DND-41 (cell line): Measurements from ENCODE around the gene IL21R.
"Not testable (repeated sequence)": the region's sequence is repeated elsewhere in the genome, so short reads cannot be mapped to it uniquely, and the experiment has no call there.

ENCODE experiments used
- CTCF ChIP-seq: IDR thresholded peaks from 2 replicates; pipeline ENCODE4 v1.5.1; 2012; ENCODE audit warnings: borderline replicate concordance, low read length, moderate library complexity, mild to moderate bottlenecking; ENCODE audit not compliant: poor library complexity, severe bottlenecking; ENCODE audit errors: extremely low read depth
- EZH2 ChIP-seq: IDR thresholded peaks from 3 replicates; pipeline ENCODE4 v1.6.1; 2012; ENCODE audit warnings: borderline replicate concordance, low read depth, mild to moderate bottlenecking, moderate library complexity, low read length, inconsistent platforms; ENCODE audit not compliant: severe bottlenecking

GRCh38 chr16:27435146-27435545 lies 33.2 kb downstream of the IL21R start:
- not testable (repeated sequence) for TF ChIP-seq CTCF, EZH2
